Ishikawa (cell line): ENCODE data around the gene ASIP.

Source experiments
- CEBPB ChIP-seq: IDR thresholded peaks from 2 replicates; pipeline ENCODE4 v1.6.1; 2012
- CREB1 ChIP-seq: IDR thresholded peaks from 2 replicates; pipeline ENCODE4 v1.6.1; 2012; ENCODE audit warnings: low read depth
- EGR1 ChIP-seq: IDR thresholded peaks from 2 replicates; pipeline ENCODE4 v1.6.1; 2012
- EP300 ChIP-seq: IDR thresholded peaks from 2 replicates; pipeline ENCODE4 v1.6.1; 2012; ENCODE audit warnings: borderline replicate concordance
- FOXM1 ChIP-seq: IDR thresholded peaks from 2 replicates; pipeline ENCODE4 v1.6.1; 2012; ENCODE audit warnings: low read depth, borderline replicate concordance
- MAX ChIP-seq: IDR thresholded peaks from 2 replicates; pipeline ENCODE4 v1.6.1; 2012
- NFIC ChIP-seq: IDR thresholded peaks from 2 replicates; pipeline ENCODE4 v1.6.1; 2012
- RAD21 ChIP-seq: IDR thresholded peaks from 2 replicates; pipeline ENCODE4 v1.6.1; 2012; ENCODE audit warnings: low read depth
- TAF1 ChIP-seq: IDR thresholded peaks from 2 replicates; pipeline ENCODE4 v1.6.1; 2012; ENCODE audit warnings: low read depth, mild to moderate bottlenecking
- TCF12 ChIP-seq: IDR thresholded peaks from 2 replicates; pipeline ENCODE4 v1.6.1; 2012; ENCODE audit warnings: low read depth
- TEAD4 ChIP-seq: IDR thresholded peaks from 2 replicates; pipeline ENCODE4 v1.6.1; 2012
- YY1 ChIP-seq: IDR thresholded peaks from 2 replicates; pipeline ENCODE4 v1.6.1; 2012; ENCODE audit warnings: low read depth
- ZBTB7A ChIP-seq: IDR thresholded peaks from 2 replicates; pipeline ENCODE4 v1.6.1; 2012; ENCODE audit warnings: low read depth
- TF ChIP-seq, protein P1 (sequence below): IDR thresholded peaks from 2 replicates; pipeline ENCODE4 v1.6.1; 2012; ENCODE audit warnings: low read depth, mild to moderate bottlenecking
- TF ChIP-seq, protein P2 (sequence below): IDR thresholded peaks from 2 replicates; pipeline ENCODE4 v1.6.1; 2012

Gene ASIP

DNA sequence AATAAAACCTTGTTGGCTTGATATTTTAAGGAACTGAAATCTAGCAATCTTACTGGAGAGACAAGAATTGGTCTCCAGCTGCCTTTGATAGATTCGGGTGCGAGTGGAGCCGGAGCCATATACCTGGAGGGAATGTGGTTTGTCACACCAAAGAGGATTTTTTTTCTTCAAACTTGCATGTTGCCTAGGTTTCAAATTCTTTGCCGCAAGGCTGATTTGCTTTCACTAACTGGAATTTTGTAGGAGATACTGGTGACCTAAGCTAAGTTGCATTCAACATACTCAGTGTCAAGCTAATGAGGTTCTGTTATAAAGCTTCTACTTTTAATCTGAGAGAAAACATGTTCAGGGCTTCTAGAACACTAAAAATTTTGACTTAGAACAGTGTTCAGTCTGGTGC, 39.7 kb upstream of the ASIP start:
- TF ChIP-seq MAX (no peak), NFIC (no peak), TCF12 (no peak), CREB1 (no peak)

- no peak for TF ChIP-seq TEAD4
- TF ChIP-seq NFIC: no peak
- no peak for TF ChIP-seq YY1
- TF ChIP-seq, protein P1, sequence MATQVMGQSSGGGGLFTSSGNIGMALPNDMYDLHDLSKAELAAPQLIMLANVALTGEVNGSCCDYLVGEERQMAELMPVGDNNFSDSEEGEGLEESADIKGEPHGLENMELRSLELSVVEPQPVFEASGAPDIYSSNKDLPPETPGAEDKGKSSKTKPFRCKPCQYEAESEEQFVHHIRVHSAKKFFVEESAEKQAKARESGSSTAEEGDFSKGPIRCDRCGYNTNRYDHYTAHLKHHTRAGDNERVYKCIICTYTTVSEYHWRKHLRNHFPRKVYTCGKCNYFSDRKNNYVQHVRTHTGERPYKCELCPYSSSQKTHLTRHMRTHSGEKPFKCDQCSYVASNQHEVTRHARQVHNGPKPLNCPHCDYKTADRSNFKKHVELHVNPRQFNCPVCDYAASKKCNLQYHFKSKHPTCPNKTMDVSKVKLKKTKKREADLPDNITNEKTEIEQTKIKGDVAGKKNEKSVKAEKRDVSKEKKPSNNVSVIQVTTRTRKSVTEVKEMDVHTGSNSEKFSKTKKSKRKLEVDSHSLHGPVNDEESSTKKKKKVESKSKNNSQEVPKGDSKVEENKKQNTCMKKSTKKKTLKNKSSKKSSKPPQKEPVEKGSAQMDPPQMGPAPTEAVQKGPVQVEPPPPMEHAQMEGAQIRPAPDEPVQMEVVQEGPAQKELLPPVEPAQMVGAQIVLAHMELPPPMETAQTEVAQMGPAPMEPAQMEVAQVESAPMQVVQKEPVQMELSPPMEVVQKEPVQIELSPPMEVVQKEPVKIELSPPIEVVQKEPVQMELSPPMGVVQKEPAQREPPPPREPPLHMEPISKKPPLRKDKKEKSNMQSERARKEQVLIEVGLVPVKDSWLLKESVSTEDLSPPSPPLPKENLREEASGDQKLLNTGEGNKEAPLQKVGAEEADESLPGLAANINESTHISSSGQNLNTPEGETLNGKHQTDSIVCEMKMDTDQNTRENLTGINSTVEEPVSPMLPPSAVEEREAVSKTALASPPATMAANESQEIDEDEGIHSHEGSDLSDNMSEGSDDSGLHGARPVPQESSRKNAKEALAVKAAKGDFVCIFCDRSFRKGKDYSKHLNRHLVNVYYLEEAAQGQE: no peak
- TF ChIP-seq TAF1: no peak
- no peak for TF ChIP-seq CEBPB
- no peak for TF ChIP-seq ZBTB7A
These were observed 32.1 kb upstream of the ASIP start for GRCh38 chr20:34209111-34209510.

DNA sequence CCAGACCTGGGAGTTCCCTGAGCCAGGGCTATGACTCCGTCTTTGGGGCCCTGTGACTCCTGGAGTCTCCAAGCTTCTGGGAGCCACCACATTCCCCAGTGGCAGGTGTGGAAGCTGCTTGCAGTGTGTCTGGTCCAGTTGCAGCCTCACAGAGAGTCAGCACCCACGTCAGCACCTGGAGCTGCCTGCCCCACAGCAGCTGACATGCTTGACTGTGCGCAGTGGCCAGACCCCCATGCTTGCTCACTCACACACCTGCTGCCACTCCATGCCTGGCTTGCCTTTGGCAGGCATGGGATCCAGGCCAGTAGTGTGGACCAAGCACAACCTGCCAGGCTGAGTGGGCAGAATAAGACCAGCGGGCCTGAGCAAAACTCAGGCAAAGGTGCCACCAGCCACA, 31.0 kb upstream of the ASIP start:
- TF ChIP-seq MAX: no peak
- TF ChIP-seq RAD21: no peak
- TF ChIP-seq FOXM1: no peak
- TF ChIP-seq YY1: no peak
- no peak for TF ChIP-seq NFIC
- TF ChIP-seq, protein P1: no peak
- TF ChIP-seq EP300: no peak
- TF ChIP-seq CEBPB: no peak
- TF ChIP-seq EGR1: no peak
- TF ChIP-seq, protein P2, sequence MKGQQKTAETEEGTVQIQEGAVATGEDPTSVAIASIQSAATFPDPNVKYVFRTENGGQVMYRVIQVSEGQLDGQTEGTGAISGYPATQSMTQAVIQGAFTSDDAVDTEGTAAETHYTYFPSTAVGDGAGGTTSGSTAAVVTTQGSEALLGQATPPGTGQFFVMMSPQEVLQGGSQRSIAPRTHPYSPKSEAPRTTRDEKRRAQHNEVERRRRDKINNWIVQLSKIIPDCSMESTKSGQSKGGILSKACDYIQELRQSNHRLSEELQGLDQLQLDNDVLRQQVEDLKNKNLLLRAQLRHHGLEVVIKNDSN: no peak
- TF ChIP-seq TEAD4: no peak
- no peak for TF ChIP-seq TAF1
- TF ChIP-seq CREB1: no peak
- TF ChIP-seq TCF12: no peak
- no peak for TF ChIP-seq ZBTB7A

- TF ChIP-seq EGR1 (no peak), MAX (no peak)
These were observed 29.6 kb upstream of the ASIP start for GRCh38 chr20:34211591-34211990.

- TF ChIP-seq TAF1 (no peak), CEBPB (no peak), TCF12 (no peak), EGR1 (no peak), TEAD4 (no peak), CREB1 (no peak), ZBTB7A (no peak), YY1 (no peak), NFIC (no peak), RAD21 (no peak), MAX (no peak), FOXM1 (no peak), EP300 (no peak)
- TF ChIP-seq, protein P2: no peak
- TF ChIP-seq, protein P1: no peak
These were observed 28.0 kb upstream of the ASIP start for GRCh38 chr20:34213213-34213612.
